Neuronal stem cell (in vitro differentiated cells): ENCODE measurements around the gene HAGH.

ENCODE experiments used
- DNase-seq: peaks from one replicate; pipeline ENCODE4 v3.0.0-alpha.2; 2013; ENCODE audit warnings: low spot score
- H2AFZ ChIP-seq: one replicate; pipeline ENCODE4 v1.6.1; 2013; ENCODE audit warnings: mild to moderate bottlenecking, low read length, inconsistent platforms
- H2AK5ac ChIP-seq: 2 replicates; pipeline ENCODE4 v1.6.1; 2013; ENCODE audit warnings: low read depth, mild to moderate bottlenecking, inconsistent platforms, low read length, moderate library complexity, mixed read lengths
- H2BK120ac ChIP-seq: 2 replicates; pipeline ENCODE4 v1.6.1; 2013; ENCODE audit warnings: low read depth, mild to moderate bottlenecking, inconsistent platforms, low read length, moderate library complexity, mixed read lengths
- H2BK12ac ChIP-seq: one replicate; pipeline ENCODE4 v1.6.1; 2013; ENCODE audit warnings: low read length, inconsistent platforms
- H2BK15ac ChIP-seq: 2 replicates; pipeline ENCODE4 v1.6.1; 2013; ENCODE audit warnings: mild to moderate bottlenecking, low read length, inconsistent platforms, mixed read lengths
- H2BK5ac ChIP-seq: one replicate; pipeline ENCODE4 v1.6.1; 2013; ENCODE audit warnings: inconsistent platforms, mild to moderate bottlenecking, low read length, moderate library complexity
- H3K14ac ChIP-seq: one replicate; pipeline ENCODE4 v1.6.1; 2013; ENCODE audit warnings: low read length, inconsistent platforms
- H3K18ac ChIP-seq: 2 replicates; pipeline ENCODE4 v1.6.1; 2013; ENCODE audit warnings: low read length, inconsistent platforms
- H3K23ac ChIP-seq: 2 replicates; pipeline ENCODE4 v1.6.1; 2013; ENCODE audit warnings: low read depth, mild to moderate bottlenecking, mixed read lengths, low read length, inconsistent platforms; ENCODE audit not compliant: poor library complexity
- H3K27ac ChIP-seq: replicated peaks from 3 replicates; pipeline ENCODE4 v1.5.1; 2013; ENCODE audit warnings: low read length, inconsistent platforms
- H3K27me3 ChIP-seq, 3 experiments: 2 replicates each; pipeline ENCODE4 v1.6.1; 2013; ENCODE audit warnings: low read length in 3 of 3, mild to moderate bottlenecking in 2 of 3, inconsistent platforms in 1 of 3, low read depth in 1 of 3, mixed read lengths in 1 of 3, moderate library complexity in 1 of 3; ENCODE audit not compliant: control insufficient read depth in 3 of 3, insufficient read depth in 3 of 3
- H3K36me3 ChIP-seq, 2 donors: replicated peaks in 1 of 2; 2 replicates each; pipeline ENCODE4 v1.6.1; 2013; ENCODE audit warnings: low read length in 2 of 2; ENCODE audit not compliant: control insufficient read depth in 2 of 2, insufficient read depth in 2 of 2
- H3K4ac ChIP-seq: 2 replicates; pipeline ENCODE4 v1.6.1; 2013; ENCODE audit warnings: inconsistent platforms, mild to moderate bottlenecking, low read length, moderate library complexity
- H3K4me1 ChIP-seq, 2 donors: 1 replicate in 1 of 2; 2 replicates in 1 of 2; pipeline ENCODE4 v1.6.1; 2013; ENCODE audit warnings: low read length in 2 of 2, low read depth in 1 of 2; ENCODE audit not compliant: control insufficient read depth in 2 of 2, insufficient read depth in 1 of 2
- H3K4me2 ChIP-seq: one replicate; pipeline ENCODE4 v1.6.1; 2013; ENCODE audit warnings: mild to moderate bottlenecking, low read length, inconsistent platforms; ENCODE audit not compliant: insufficient read depth, poor library complexity, severe bottlenecking
- H3K4me3 ChIP-seq, 2 donors: 2 replicates each; pipeline ENCODE4 v1.5.1; 2013; ENCODE audit warnings: low read length in 2 of 2, mild to moderate bottlenecking in 2 of 2, inconsistent platforms in 1 of 2, moderate library complexity in 1 of 2
- H3K79me1 ChIP-seq: one replicate; pipeline ENCODE4 v1.6.1; 2013; ENCODE audit warnings: low read depth, mild to moderate bottlenecking, inconsistent platforms, low read length, moderate library complexity
- H3K9ac ChIP-seq: one replicate; pipeline ENCODE4 v1.6.1; 2013; ENCODE audit warnings: mild to moderate bottlenecking, low read depth, low read length, inconsistent platforms; ENCODE audit not compliant: poor library complexity
- H3K9me3 ChIP-seq, 2 donors: replicated peaks in 1 of 2; 2 replicates each; pipeline versions ENCODE3 to v1.6.1; 2013; ENCODE audit warnings: low read length in 2 of 2, mild to moderate bottlenecking in 2 of 2, inconsistent platforms in 1 of 2, low read depth in 1 of 2, mixed read lengths in 1 of 2, moderate library complexity in 1 of 2; ENCODE audit not compliant: control insufficient read depth in 2 of 2, insufficient read depth in 1 of 2
- H4K8ac ChIP-seq: one replicate; pipeline ENCODE4 v1.6.1; 2013; ENCODE audit warnings: low read depth, mild to moderate bottlenecking, inconsistent platforms, low read length, moderate library complexity
- H4K91ac ChIP-seq: one replicate; pipeline ENCODE4 v1.6.1; 2013; ENCODE audit warnings: low read length, low read depth, mild to moderate bottlenecking, inconsistent platforms; ENCODE audit not compliant: poor library complexity
- WGBS, 2 donors: extraction: QIAGEN DNeasy Blood & Tissue Kit; methylation state at CpG; one replicate each; pipeline ENCODE4 v1.1.7; 2013; ENCODE audit warnings: missing lambda C conversion rate in 2 of 2, mixed read lengths in 1 of 2; ENCODE audit not compliant: insufficient read length in 2 of 2, insufficient replicate concordance in 1 of 2; ENCODE audit errors: extremely low coverage in 2 of 2; 5-methylcytosine and 5-hydroxymethylcytosine counted together

The HAGH gene

DNA sequence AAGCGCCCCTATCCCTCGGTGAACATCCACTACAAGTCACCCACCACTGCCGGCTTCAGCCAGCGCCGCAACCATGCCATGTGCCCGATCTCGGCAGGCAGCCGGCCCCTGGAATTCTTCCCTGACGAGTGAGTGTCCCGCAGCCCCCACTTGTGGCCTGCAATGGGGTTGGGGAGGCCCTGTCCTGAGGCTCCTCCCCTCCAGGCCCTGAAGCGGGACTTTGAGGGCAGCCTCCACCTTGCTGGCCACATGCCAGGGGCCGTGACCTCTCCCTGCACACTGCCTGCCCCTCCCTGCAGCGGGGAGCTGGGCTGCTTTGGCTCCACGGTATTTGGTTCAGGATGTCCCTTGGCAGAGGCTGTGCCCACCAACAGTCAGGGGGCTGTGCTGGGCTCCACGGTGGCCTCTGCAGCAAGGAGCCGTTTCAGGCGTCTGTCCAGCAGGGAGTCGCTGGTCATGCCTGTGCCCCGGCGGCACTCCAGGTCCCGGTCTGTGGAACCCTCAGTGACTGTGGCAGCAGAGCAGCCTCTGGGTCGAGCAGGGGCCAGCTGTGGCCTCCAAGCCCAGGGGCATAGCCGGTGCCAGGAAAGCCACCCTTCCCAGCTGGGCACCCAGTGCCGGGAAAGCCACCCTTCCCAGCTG, 63.6 kb downstream of the HAGH start:
- H4K91ac ChIP-seq = no peak overlapping the region
- no peak overlapping the region for H2BK12ac ChIP-seq
- no peak for DNase-seq
- no peaks in the 10 kb centered on the region for H3K27me3 ChIP-seq
- no peak overlapping the region for H4K8ac ChIP-seq
- H3K9me3 ChIP-seq = no peaks in the 10 kb centered on the region
- H3K36me3 ChIP-seq = peaks cover 38 to 77% of the 10 kb centered on the region in 2 donors
- H2BK5ac ChIP-seq = no peak overlapping the region
- H2BK15ac ChIP-seq = no peak overlapping the region
- H3K4me3 ChIP-seq = no peak overlapping the region
- no peak overlapping the region for H3K4me2 ChIP-seq
- H3K18ac ChIP-seq = peak overlapping the region; percentile 28
- H3K27ac ChIP-seq = no peak overlapping the region
- peak overlapping the region; percentile 56 for H2AK5ac ChIP-seq
- no CpG with 5 or more reads among the region's 24 CpGs for WGBS, 2 donors
- H2BK120ac ChIP-seq = no peak overlapping the region
- H3K9ac ChIP-seq = peak overlapping the region; percentile 60
- peaks cover 0 to 11% of the 10 kb centered on the region in 2 donors for H3K4me1 ChIP-seq
- peak overlapping the region; percentile 38 for H3K14ac ChIP-seq
- H3K23ac ChIP-seq = peak overlapping the region; percentile 91
- H3K79me1 ChIP-seq = peaks cover 2% of the 10 kb centered on the region
- H3K4ac ChIP-seq = no peak overlapping the region
- no peak overlapping the region for H2AFZ ChIP-seq

DNA sequence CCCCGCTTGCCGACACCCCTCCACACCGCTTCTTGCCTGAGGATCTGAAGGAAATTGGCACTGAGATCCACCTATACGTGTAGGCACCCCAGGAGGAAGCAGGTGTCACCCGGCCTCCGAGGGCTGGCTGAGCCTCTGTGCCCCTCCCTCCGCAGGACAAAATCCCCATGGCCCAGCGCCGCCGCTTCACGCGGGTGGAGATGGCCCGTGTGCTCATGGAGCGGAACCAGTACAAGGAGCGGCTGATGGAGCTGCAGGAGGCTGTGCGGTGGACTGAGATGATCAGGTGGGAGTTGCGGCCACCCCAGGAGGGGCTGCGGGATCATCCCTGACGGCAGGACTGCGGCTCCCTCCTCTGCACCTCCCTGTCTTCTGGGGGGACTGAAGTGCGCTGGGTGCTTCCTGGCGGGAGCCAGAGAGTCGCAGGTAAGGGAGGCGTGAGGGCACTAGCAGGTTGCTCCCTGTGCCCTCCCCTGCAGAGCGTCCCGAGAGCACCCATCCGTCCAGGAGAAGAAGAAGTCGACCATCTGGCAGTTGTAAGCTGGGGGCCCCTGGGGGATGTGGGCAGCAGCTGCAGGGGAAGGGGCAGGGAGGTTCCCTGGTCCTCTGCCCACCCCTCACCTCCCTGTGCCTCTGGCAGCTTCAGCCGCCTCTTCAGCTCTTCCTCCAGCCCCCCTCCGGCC, 64.3 kb downstream of the HAGH start:
- no peak overlapping the region for H3K18ac ChIP-seq
- DNase-seq = no peak

DNA sequence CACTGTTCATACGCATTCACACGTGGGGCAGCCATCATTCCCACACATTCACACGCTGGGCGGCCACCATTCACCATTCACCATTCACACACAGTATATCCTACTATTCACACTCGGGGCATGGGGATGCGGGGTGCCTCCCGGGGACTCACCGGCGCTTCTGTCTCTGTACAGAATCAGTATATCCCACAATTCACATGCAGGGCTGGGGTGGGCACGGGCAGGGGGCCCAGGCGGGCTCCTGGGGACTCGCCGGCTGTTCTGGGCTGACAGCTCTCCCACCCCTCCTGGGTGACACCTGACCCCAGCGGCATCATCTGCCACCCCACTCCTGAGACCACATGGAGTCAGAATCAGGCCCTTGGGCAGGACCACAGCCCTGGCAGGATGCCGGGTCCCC, 64.9 kb downstream of the HAGH start:
- no peak overlapping the region for H2BK120ac ChIP-seq
- no peak overlapping the region for H2BK15ac ChIP-seq
- peak overlapping the region; percentile 0 for H3K9ac ChIP-seq
- no peak overlapping the region for H3K18ac ChIP-seq
- no peak overlapping the region for H3K4me3 ChIP-seq
- no peak overlapping the region for H3K23ac ChIP-seq
- no peaks in the 10 kb centered on the region for H3K27me3 ChIP-seq
- H2BK5ac ChIP-seq = no peak overlapping the region
- H3K4ac ChIP-seq = no peak overlapping the region
- H3K27ac ChIP-seq = no peak overlapping the region
- H3K4me1 ChIP-seq = peaks cover 0 to 11% of the 10 kb centered on the region in 2 donors
- no CpG with 5 or more reads among the region's 15 CpGs for WGBS, 2 donors
- no peak overlapping the region for H2BK12ac ChIP-seq
- no peaks in the 10 kb centered on the region for H3K9me3 ChIP-seq
- no peak overlapping the region for H3K4me2 ChIP-seq
- H3K14ac ChIP-seq = no peak overlapping the region
- H2AK5ac ChIP-seq = no peak overlapping the region
- peaks cover 32 to 74% of the 10 kb centered on the region in 2 donors for H3K36me3 ChIP-seq
- DNase-seq = no peak
- H2AFZ ChIP-seq = no peak overlapping the region
- H3K79me1 ChIP-seq = no peaks in the 10 kb centered on the region
- H4K91ac ChIP-seq = no peak overlapping the region
- no peak overlapping the region for H4K8ac ChIP-seq

More for the DNA sequence above, 64.3 kb downstream of the HAGH start:
- Histone ChIP-seq H3K4ac (no peak overlapping the region), H2AK5ac (no peak overlapping the region), H4K91ac (no peak overlapping the region), H3K79me1 (no peaks in the 10 kb centered on the region), H3K4me1 (peaks cover 0 to 11% of the 10 kb centered on the region in 2 donors), H3K36me3 (peaks cover 33 to 77% of the 10 kb centered on the region in 2 donors), H2BK5ac (no peak overlapping the region), H4K8ac (no peak overlapping the region), H3K14ac (no peak overlapping the region), H3K27me3 (no peaks in the 10 kb centered on the region), H3K9ac (peak overlapping the region; percentile 0), H2BK12ac (no peak overlapping the region), H2BK15ac (no peak overlapping the region), H2BK120ac (no peak overlapping the region), H3K23ac (peak overlapping the region; percentile 65), H3K4me3 (no peak overlapping the region), H2AFZ (no peak overlapping the region), H3K9me3 (no peaks in the 10 kb centered on the region), H3K4me2 (no peak overlapping the region), H3K27ac (no peak overlapping the region)
- WGBS, 2 donors = no CpG with 5 or more reads among the region's 30 CpGs

- Histone ChIP-seq H2BK5ac (no peak overlapping the region), H2BK15ac (no peak overlapping the region), H3K79me1 (no peaks in the 10 kb centered on the region), H3K14ac (no peak overlapping the region), H3K36me3 (peaks cover 31 to 72% of the 10 kb centered on the region in 2 donors), H2BK120ac (no peak overlapping the region), H3K9me3 (no peaks in the 10 kb centered on the region), H2AFZ (no peak overlapping the region), H4K8ac (no peak overlapping the region), H2AK5ac (no peak overlapping the region), H3K27ac (no peak overlapping the region), H3K4me3 (no peak overlapping the region), H3K4me1 (peaks cover 0 to 11% of the 10 kb centered on the region in 2 donors), H3K4me2 (no peak overlapping the region), H2BK12ac (no peak overlapping the region), H3K18ac (no peak overlapping the region), H4K91ac (no peak overlapping the region), H3K23ac (no peak overlapping the region), H3K4ac (no peak overlapping the region), H3K9ac (no peak overlapping the region), H3K27me3 (no peaks in the 10 kb centered on the region)
- DNase-seq = no peak
- no CpG with 5 or more reads among the region's 15 CpGs for WGBS, 2 donors
These were observed 65.7 kb downstream of the HAGH start for GRCh38 chr16:1760911-1761310.
